Stimulated activated naive B cell treated with anti-CD40 and anti-IgM and Interleukin-4, amounts not matched to agents 10 μg/mL and 1 μg/mL and 100 μg/mL, for 72 hours (primary cell): ENCODE data around the gene TMEM232.

Experiments used
- ATAC-seq, 2 donors: fragments of 150-1000 bp; cut with Tn5 transposase; replicated peaks; 2 replicates each; pipeline ENCODE4 v1.10.0; 2021; ENCODE audit warnings: moderate library complexity in 1 of 2
- DNase-seq: peaks from one replicate; pipeline ENCODE4 v3.0.0; 2021
- H3K27ac Mint-ChIP-seq: one replicate; pipeline ENCODE4 v1.8.0; 2022; ENCODE audit warnings: mild to moderate bottlenecking, mixed read lengths
- H3K27me3 Mint-ChIP-seq, 2 donors: one replicate each; pipeline ENCODE4 v1.8.0; 2022; ENCODE audit warnings: mixed read lengths in 2 of 2
- H3K36me3 Mint-ChIP-seq, 2 donors: one replicate each; pipeline ENCODE4 v1.8.0; 2022; ENCODE audit warnings: mixed read lengths in 2 of 2, mild to moderate bottlenecking in 1 of 2
- H3K4me1 Mint-ChIP-seq, 2 donors: one replicate each; pipeline ENCODE4 v1.8.0; 2022; ENCODE audit warnings: mixed read lengths in 2 of 2, mild to moderate bottlenecking in 1 of 2
- H3K4me3 Mint-ChIP-seq, 2 donors: one replicate each; pipeline ENCODE4 v1.8.0; 2022; ENCODE audit warnings: mild to moderate bottlenecking in 2 of 2, mixed read lengths in 2 of 2, moderate library complexity in 1 of 2
- H3K9me3 Mint-ChIP-seq, 2 donors: one replicate each; pipeline ENCODE4 v1.8.0; 2022; ENCODE audit warnings: mixed read lengths in 2 of 2, mild to moderate bottlenecking in 1 of 2

Gene TMEM232

GRCh38 chr5:110625376-110625999 lies 101.0 kb downstream of the TMEM232 start:
- Mint-ChIP-seq H3K27ac (no peak overlapping the region), H3K36me3 (no peaks in the 10 kb centered on the region), H3K4me1 (no peaks in the 10 kb centered on the region), H3K4me3 (no peak overlapping the region), H3K9me3 (no peaks in the 10 kb centered on the region), H3K27me3 (no peaks in the 10 kb centered on the region)
- ATAC-seq (no peak), DNase-seq (no peak)

GRCh38 chr5:110623874-110624273 lies 102.6 kb downstream of the TMEM232 start:
- no peaks in the 10 kb centered on the region for H3K36me3 Mint-ChIP-seq
- H3K9me3 Mint-ChIP-seq: no peaks in the 10 kb centered on the region
- no peaks in the 10 kb centered on the region for H3K27me3 Mint-ChIP-seq
- ATAC-seq: no peak
- DNase-seq: no peak
- H3K4me3 Mint-ChIP-seq: no peak overlapping the region
- no peaks in the 10 kb centered on the region for H3K4me1 Mint-ChIP-seq
- H3K27ac Mint-ChIP-seq: no peak overlapping the region

GRCh38 chr5:110618941-110619340 lies 107.5 kb downstream of the TMEM232 start:
- Mint-ChIP-seq H3K4me3 (no peak overlapping the region), H3K36me3 (no peaks in the 10 kb centered on the region), H3K9me3 (peaks cover 0 to 5% of the 10 kb centered on the region in 2 donors), H3K4me1 (no peaks in the 10 kb centered on the region), H3K27ac (no peak overlapping the region), H3K27me3 (no peaks in the 10 kb centered on the region)
- DNase-seq (no peak), ATAC-seq (no peak)

GRCh38 chr5:110616009-110616408 lies 110.5 kb downstream of the TMEM232 start:
- H3K36me3 Mint-ChIP-seq: no peaks in the 10 kb centered on the region
- no peak overlapping the region for H3K27ac Mint-ChIP-seq
- DNase-seq (no peak), ATAC-seq (no peak)
- H3K27me3 Mint-ChIP-seq: peaks cover 0 to 5% of the 10 kb centered on the region in 2 donors
- no peak overlapping the region for H3K4me3 Mint-ChIP-seq
- no peaks in the 10 kb centered on the region for H3K4me1 Mint-ChIP-seq
- H3K9me3 Mint-ChIP-seq: peaks cover 0 to 5% of the 10 kb centered on the region in 2 donors

GRCh38 chr5:110612794-110613247 lies 113.7 kb downstream of the TMEM232 start:
- no peak for ATAC-seq
- Mint-ChIP-seq H3K4me1 (no peaks in the 10 kb centered on the region), H3K27ac (no peak overlapping the region), H3K4me3 (no peak overlapping the region), H3K36me3 (no peaks in the 10 kb centered on the region), H3K9me3 (peaks cover 0 to 5% of the 10 kb centered on the region in 2 donors), H3K27me3 (peaks cover 0 to 5% of the 10 kb centered on the region in 2 donors)
- no peak for DNase-seq

GRCh38 chr5:110611817-110612216 lies 114.7 kb downstream of the TMEM232 start:
- DNase-seq: no peak
- peaks cover 0 to 5% of the 10 kb centered on the region in 2 donors for H3K27me3 Mint-ChIP-seq

GRCh38 chr5:110594866-110595265 lies 131.6 kb downstream of the TMEM232 start:
- Mint-ChIP-seq H3K4me3 (no peak overlapping the region), H3K27me3 (no peaks in the 10 kb centered on the region), H3K36me3 (peaks cover 0 to 4% of the 10 kb centered on the region in 2 donors), H3K9me3 (peaks cover 0 to 2% of the 10 kb centered on the region in 2 donors), H3K4me1 (no peaks in the 10 kb centered on the region), H3K27ac (no peak overlapping the region)
- no peak for DNase-seq
- ATAC-seq: no peak

More at GRCh38 chr5:110611817-110612216, 114.7 kb downstream of the TMEM232 start:
- no peak for ATAC-seq
- Mint-ChIP-seq H3K9me3 (peaks cover 0 to 5% of the 10 kb centered on the region in 2 donors), H3K36me3 (no peaks in the 10 kb centered on the region), H3K27ac (no peak overlapping the region), H3K4me1 (no peaks in the 10 kb centered on the region), H3K4me3 (no peak overlapping the region)

- no peaks in the 10 kb centered on the region for H3K36me3 Mint-ChIP-seq
These were observed 136.3 kb downstream of the TMEM232 start for GRCh38 chr5:110590187-110590586.

GRCh38 chr5:110588286-110588980 lies 138.0 kb downstream of the TMEM232 start:
- ATAC-seq (no peak), DNase-seq (no peak)
- no peaks in the 10 kb centered on the region for H3K27me3 Mint-ChIP-seq
- no peak overlapping the region for H3K27ac Mint-ChIP-seq
- H3K9me3 Mint-ChIP-seq: no peaks in the 10 kb centered on the region
- H3K4me1 Mint-ChIP-seq: no peaks in the 10 kb centered on the region
- H3K4me3 Mint-ChIP-seq: no peak overlapping the region
- H3K36me3 Mint-ChIP-seq: no peaks in the 10 kb centered on the region

More at GRCh38 chr5:110590187-110590586, 136.3 kb downstream of the TMEM232 start:
- DNase-seq: no peak
- Mint-ChIP-seq H3K27ac (no peak overlapping the region), H3K4me3 (no peak overlapping the region), H3K9me3 (no peaks in the 10 kb centered on the region), H3K27me3 (no peaks in the 10 kb centered on the region), H3K4me1 (no peaks in the 10 kb centered on the region)
- ATAC-seq: peak; percentile 41 to 58

GRCh38 chr5:110580625-110581024 lies 145.8 kb downstream of the TMEM232 start:
- no peaks in the 10 kb centered on the region for H3K27me3 Mint-ChIP-seq
- H3K9me3 Mint-ChIP-seq: peaks cover 0 to 10% of the 10 kb centered on the region in 2 donors
- ATAC-seq (no peak), DNase-seq (no peak)
- H3K4me1 Mint-ChIP-seq: no peaks in the 10 kb centered on the region
- no peak overlapping the region for H3K27ac Mint-ChIP-seq
- no peaks in the 10 kb centered on the region for H3K36me3 Mint-ChIP-seq
- H3K4me3 Mint-ChIP-seq: no peak overlapping the region

- Mint-ChIP-seq H3K4me3 (no peak overlapping the region), H3K36me3 (no peaks in the 10 kb centered on the region), H3K27ac (no peak overlapping the region)
These were observed 153.7 kb downstream of the TMEM232 start for GRCh38 chr5:110572729-110573128.

GRCh38 chr5:110562191-110562590 lies 164.3 kb downstream of the TMEM232 start:
- no peak for ATAC-seq
- Mint-ChIP-seq H3K9me3 (peaks cover 5 to 10% of the 10 kb centered on the region in 2 donors), H3K4me1 (no peaks in the 10 kb centered on the region), H3K27ac (no peak overlapping the region), H3K27me3 (no peaks in the 10 kb centered on the region), H3K36me3 (peaks cover 0 to 4% of the 10 kb centered on the region in 2 donors), H3K4me3 (no peak overlapping the region)
- no peak for DNase-seq

More at GRCh38 chr5:110572729-110573128, 153.7 kb downstream of the TMEM232 start:
- DNase-seq (no peak), ATAC-seq (no peak)
- H3K4me1 Mint-ChIP-seq: no peaks in the 10 kb centered on the region
- no peaks in the 10 kb centered on the region for H3K27me3 Mint-ChIP-seq
- H3K9me3 Mint-ChIP-seq: peaks cover 0 to 7% of the 10 kb centered on the region in 2 donors

GRCh38 chr5:110561510-110561909 lies 165.0 kb downstream of the TMEM232 start:
- Mint-ChIP-seq H3K36me3 (peaks cover 0 to 1% of the 10 kb centered on the region in 2 donors), H3K4me1 (no peaks in the 10 kb centered on the region), H3K9me3 (peaks cover 3 to 7% of the 10 kb centered on the region in 2 donors), H3K4me3 (no peak overlapping the region), H3K27me3 (no peaks in the 10 kb centered on the region), H3K27ac (no peak overlapping the region)
- no peak for DNase-seq
- no peak for ATAC-seq

GRCh38 chr5:110549301-110549700 lies 177.2 kb downstream of the TMEM232 start:
- ATAC-seq (no peak), DNase-seq (no peak)
- H3K36me3 Mint-ChIP-seq: no peaks in the 10 kb centered on the region
- H3K4me3 Mint-ChIP-seq: no peak overlapping the region
- H3K27ac Mint-ChIP-seq: no peak overlapping the region
- peaks cover 0 to 6% of the 10 kb centered on the region in 2 donors for H3K9me3 Mint-ChIP-seq
- H3K27me3 Mint-ChIP-seq: no peaks in the 10 kb centered on the region
- no peaks in the 10 kb centered on the region for H3K4me1 Mint-ChIP-seq

GRCh38 chr5:110548171-110548570 lies 178.3 kb downstream of the TMEM232 start:
- DNase-seq: no peak
- Mint-ChIP-seq H3K4me3 (no peak overlapping the region), H3K9me3 (peaks cover 0 to 2% of the 10 kb centered on the region in 2 donors), H3K36me3 (no peaks in the 10 kb centered on the region), H3K27me3 (no peaks in the 10 kb centered on the region), H3K4me1 (no peaks in the 10 kb centered on the region), H3K27ac (no peak overlapping the region)
- no peak for ATAC-seq
